ENCODE measurements around the gene CCDC102B.
"Not testable (repeated sequence)": the region's sequence is repeated elsewhere in the genome, so short reads cannot be mapped to it uniquely, and the experiment has no call there.

Gene CCDC102B

GRCh38 chr18:68783506-68783905 lies 14.4 kb upstream of the CCDC102B start:
- Histone ChIP-seq H3K36me3 (ENCODE audit: control insufficient read depth, insufficient read depth, low read length) (no peaks in the 10 kb centered on the region), H3K4me1 (ENCODE audit: control insufficient read depth, insufficient read depth, low read length) (no peaks in the 10 kb centered on the region), H3K27ac (ENCODE audit: low read depth, low read length) (no peak overlapping the region), H3K4me3 (ENCODE audit: low read depth, low read length) (no peak overlapping the region), H3K9ac (ENCODE audit: low read length) (no peak overlapping the region), H3K27me3 (ENCODE audit: control insufficient read depth, insufficient read depth, low read length) (no peaks in the 10 kb centered on the region), H3K9me3 (ENCODE audit: control insufficient read depth, insufficient read depth, low read depth, low read length) (no peaks in the 10 kb centered on the region)

DNA sequence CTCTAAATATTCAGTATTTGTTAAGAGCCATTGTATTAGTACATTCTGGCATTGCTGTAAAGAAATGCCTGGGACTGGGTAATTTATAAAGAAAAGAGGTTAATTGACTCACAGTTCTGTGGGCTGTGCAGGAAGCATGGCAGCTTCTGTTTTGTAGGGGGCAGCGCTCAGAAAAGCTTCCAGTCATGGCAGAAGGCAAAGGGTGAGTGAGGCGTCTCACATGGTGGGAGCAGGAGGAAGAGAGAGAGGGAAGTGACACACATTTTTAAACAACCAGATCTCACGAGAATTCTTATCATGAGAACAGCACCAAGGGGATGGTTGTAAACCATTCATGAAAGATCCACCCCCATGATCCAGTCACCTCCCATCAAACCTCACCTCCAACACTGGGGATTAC lies 13.8 kb upstream of the CCDC102B start:
- Histone ChIP-seq H3K9me3 (ENCODE audit: control insufficient read depth, insufficient read depth, low read depth, low read length) (no peaks in the 10 kb centered on the region), H3K36me3 (ENCODE audit: control insufficient read depth, insufficient read depth, low read length) (no peaks in the 10 kb centered on the region), H3K4me3 (ENCODE audit: low read depth, low read length) (no peak overlapping the region), H3K27me3 (ENCODE audit: control insufficient read depth, insufficient read depth, low read length) (no peaks in the 10 kb centered on the region), H3K27ac (ENCODE audit: low read depth, low read length) (no peak overlapping the region), H3K4me1 (ENCODE audit: control insufficient read depth, insufficient read depth, low read length) (no peaks in the 10 kb centered on the region), H3K9ac (ENCODE audit: low read length) (no peak overlapping the region)

- not testable (repeated sequence) for H3K9me3 ChIP-seq (ENCODE audit: control insufficient read depth, insufficient read depth, low read depth, low read length); H3K27ac ChIP-seq (ENCODE audit: low read depth, low read length); H3K4me1 ChIP-seq (ENCODE audit: control insufficient read depth, insufficient read depth, low read length); H3K36me3 ChIP-seq (ENCODE audit: control insufficient read depth, insufficient read depth, low read length); H3K27me3 ChIP-seq (ENCODE audit: control insufficient read depth, insufficient read depth, low read length)
- Histone ChIP-seq H3K9ac (ENCODE audit: low read length) (peak overlapping the region; percentile 45), H3K4me3 (ENCODE audit: low read depth, low read length) (peak overlapping the region; percentile 50)
These were observed 7.6 kb upstream of the CCDC102B start for GRCh38 chr18:68790290-68790689.

GRCh38 chr18:68791801-68792200 lies 6.1 kb upstream of the CCDC102B start:
- no peaks in the 10 kb centered on the region for H3K9me3 ChIP-seq (ENCODE audit: control insufficient read depth, insufficient read depth, low read depth, low read length)
- no peak overlapping the region for H3K27ac ChIP-seq (ENCODE audit: low read depth, low read length)

GRCh38 chr18:68793951-68794350 lies 3.9 kb upstream of the CCDC102B start:
- H3K4me1 ChIP-seq (ENCODE audit: control insufficient read depth, insufficient read depth, low read length) = peaks cover 3% of the 10 kb centered on the region
- H3K27ac ChIP-seq (ENCODE audit: low read depth, low read length) = no peak overlapping the region
- H3K27me3 ChIP-seq (ENCODE audit: control insufficient read depth, insufficient read depth, low read length) = no peaks in the 10 kb centered on the region
- H3K36me3 ChIP-seq (ENCODE audit: control insufficient read depth, insufficient read depth, low read length) = no peaks in the 10 kb centered on the region
- no peak overlapping the region for H3K4me3 ChIP-seq (ENCODE audit: low read depth, low read length)
- no peak overlapping the region for H3K9ac ChIP-seq (ENCODE audit: low read length)
- H3K9me3 ChIP-seq (ENCODE audit: control insufficient read depth, insufficient read depth, low read depth, low read length) = no peaks in the 10 kb centered on the region

More at GRCh38 chr18:68791801-68792200, 6.1 kb upstream of the CCDC102B start:
- Histone ChIP-seq H3K4me1 (ENCODE audit: control insufficient read depth, insufficient read depth, low read length) (no peaks in the 10 kb centered on the region; the same call in 1 of the 2 replicates), H3K27me3 (ENCODE audit: control insufficient read depth, insufficient read depth, low read length) (no peaks in the 10 kb centered on the region), H3K9ac (ENCODE audit: low read length) (no peak overlapping the region), H3K4me3 (ENCODE audit: low read depth, low read length) (no peak overlapping the region), H3K36me3 (ENCODE audit: control insufficient read depth, insufficient read depth, low read length) (no peaks in the 10 kb centered on the region)

GRCh38 chr18:68796936-68797690 lies 767 bp upstream of the CCDC102B start:
- Histone ChIP-seq H3K9ac (ENCODE audit: low read length) (no peak overlapping the region), H3K4me1 (ENCODE audit: control insufficient read depth, insufficient read depth, low read length) (peaks cover 11% of the 10 kb centered on the region), H3K27ac (ENCODE audit: low read depth, low read length) (no peak overlapping the region), H3K9me3 (ENCODE audit: control insufficient read depth, insufficient read depth, low read depth, low read length) (no peaks in the 10 kb centered on the region), H3K27me3 (ENCODE audit: control insufficient read depth, insufficient read depth, low read length) (no peaks in the 10 kb centered on the region), H3K36me3 (ENCODE audit: control insufficient read depth, insufficient read depth, low read length) (no peaks in the 10 kb centered on the region), H3K4me3 (ENCODE audit: low read depth, low read length) (no peak overlapping the region)

DNA sequence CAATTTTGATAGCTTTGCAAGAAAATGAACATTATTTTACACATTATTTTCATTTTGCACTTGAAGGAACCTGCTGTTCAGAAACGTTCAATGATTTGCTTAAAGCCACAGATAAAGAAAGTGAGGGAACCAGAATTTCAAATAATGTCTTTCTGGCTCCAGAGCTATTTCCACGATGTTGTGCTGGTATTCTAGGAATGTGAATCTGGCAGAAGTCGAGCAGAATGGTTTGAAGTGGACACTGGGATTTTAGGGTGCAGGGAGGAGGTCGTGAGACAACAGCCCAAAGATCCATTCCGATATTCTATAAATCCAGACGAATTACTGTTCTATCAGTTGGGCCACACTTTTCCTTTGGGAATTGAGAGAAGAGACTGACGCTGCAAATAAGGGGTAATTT lies 2.2 kb downstream of the CCDC102B start:
- Histone ChIP-seq H3K4me1 (ENCODE audit: control insufficient read depth, insufficient read depth, low read length) (peaks cover 11% of the 10 kb centered on the region), H3K9me3 (ENCODE audit: control insufficient read depth, insufficient read depth, low read depth, low read length) (no peaks in the 10 kb centered on the region), H3K27ac (ENCODE audit: low read depth, low read length) (no peak overlapping the region), H3K36me3 (ENCODE audit: control insufficient read depth, insufficient read depth, low read length) (no peaks in the 10 kb centered on the region), H3K9ac (ENCODE audit: low read length) (no peak overlapping the region), H3K4me3 (ENCODE audit: low read depth, low read length) (no peak overlapping the region), H3K27me3 (ENCODE audit: control insufficient read depth, insufficient read depth, low read length) (no peaks in the 10 kb centered on the region)

DNA sequence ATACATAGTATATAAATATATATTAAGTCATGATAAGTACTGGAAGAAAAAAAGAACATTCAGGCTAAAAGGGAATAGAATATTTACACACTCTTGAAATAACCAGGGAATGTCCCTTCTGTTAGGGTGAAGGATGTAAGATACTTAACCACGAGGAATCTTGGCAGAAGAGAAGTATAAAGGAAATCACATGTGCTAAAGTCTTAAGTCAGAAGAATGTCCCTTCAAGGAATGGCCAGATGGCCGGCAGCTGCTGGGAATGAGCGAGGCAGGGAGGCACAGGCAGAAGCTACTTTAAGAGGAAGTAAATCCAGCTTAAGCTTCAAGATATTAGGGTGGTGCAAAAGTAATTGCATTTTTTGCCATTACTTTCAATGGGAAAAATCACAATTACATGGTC lies 5.5 kb downstream of the CCDC102B start:
- Histone ChIP-seq H3K4me1 (ENCODE audit: control insufficient read depth, insufficient read depth, low read length) (0 out of 2 replicates have a peak, but pooled peaks cover 8% of the 10 kb centered on the region), H3K9me3 (ENCODE audit: control insufficient read depth, insufficient read depth, low read depth, low read length) (no peaks in the 10 kb centered on the region), H3K4me3 (ENCODE audit: low read depth, low read length) (no peak overlapping the region), H3K27ac (ENCODE audit: low read depth, low read length) (no peak overlapping the region), H3K9ac (ENCODE audit: low read length) (no peak overlapping the region), H3K36me3 (ENCODE audit: control insufficient read depth, insufficient read depth, low read length) (no peaks in the 10 kb centered on the region), H3K27me3 (ENCODE audit: control insufficient read depth, insufficient read depth, low read length) (no peaks in the 10 kb centered on the region)

DNA sequence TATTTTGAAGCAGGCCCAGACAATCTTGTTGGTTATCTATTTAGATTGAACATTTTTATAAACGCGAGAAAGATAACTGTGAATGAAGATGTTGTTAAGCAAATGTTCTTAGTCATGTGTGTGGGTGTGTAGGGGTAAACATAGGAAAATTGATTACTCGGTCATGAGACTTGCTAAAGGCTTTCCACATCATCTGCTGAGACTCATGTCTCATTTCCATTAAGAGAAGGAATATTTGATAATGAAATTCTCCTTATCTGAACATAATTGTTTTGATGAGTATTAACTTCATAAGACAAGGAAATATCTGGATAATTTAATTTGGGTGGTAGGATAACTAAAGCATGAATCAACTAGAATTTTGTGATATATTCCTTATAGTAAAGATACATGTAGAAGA lies 19.7 kb downstream of the CCDC102B start:
- Histone ChIP-seq H3K27me3 (ENCODE audit: control insufficient read depth, insufficient read depth, low read length) (no peaks in the 10 kb centered on the region), H3K9me3 (ENCODE audit: control insufficient read depth, insufficient read depth, low read depth, low read length) (no peaks in the 10 kb centered on the region)

DNA sequence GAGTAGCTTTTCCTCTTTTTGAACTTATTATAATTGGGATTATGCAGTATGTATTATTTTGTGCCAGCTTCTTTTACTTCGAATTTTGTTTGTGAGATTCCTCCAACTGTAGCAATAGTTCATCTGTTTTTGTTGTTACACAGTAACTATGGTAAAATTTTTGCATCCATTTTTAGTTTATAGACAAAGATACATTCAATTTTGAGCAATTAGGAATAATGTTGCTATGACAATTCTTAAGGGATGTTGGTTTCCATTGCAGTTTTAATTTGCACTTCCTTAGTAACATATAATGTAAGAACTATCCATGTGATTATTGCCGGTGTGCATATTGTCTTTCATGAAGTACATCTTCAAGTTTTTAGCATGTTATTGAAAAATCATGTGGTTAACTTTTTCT lies 20.7 kb downstream of the CCDC102B start:
- Histone ChIP-seq H3K9me3 (ENCODE audit: control insufficient read depth, insufficient read depth, low read depth, low read length) (no peaks in the 10 kb centered on the region), H3K36me3 (ENCODE audit: control insufficient read depth, insufficient read depth, low read length) (no peaks in the 10 kb centered on the region), H3K4me1 (ENCODE audit: control insufficient read depth, insufficient read depth, low read length) (no peaks in the 10 kb centered on the region), H3K9ac (ENCODE audit: low read length) (no peak overlapping the region), H3K4me3 (ENCODE audit: low read depth, low read length) (no peak overlapping the region), H3K27ac (ENCODE audit: low read depth, low read length) (no peak overlapping the region), H3K27me3 (ENCODE audit: control insufficient read depth, insufficient read depth, low read length) (no peaks in the 10 kb centered on the region)

More for the DNA sequence above, 19.7 kb downstream of the CCDC102B start:
- no peak overlapping the region for H3K27ac ChIP-seq (ENCODE audit: low read depth, low read length)
- no peaks in the 10 kb centered on the region for H3K36me3 ChIP-seq (ENCODE audit: control insufficient read depth, insufficient read depth, low read length)
- no peak overlapping the region for H3K9ac ChIP-seq (ENCODE audit: low read length)
- H3K4me1 ChIP-seq (ENCODE audit: control insufficient read depth, insufficient read depth, low read length) = no peaks in the 10 kb centered on the region
- no peak overlapping the region for H3K4me3 ChIP-seq (ENCODE audit: low read depth, low read length)

DNA sequence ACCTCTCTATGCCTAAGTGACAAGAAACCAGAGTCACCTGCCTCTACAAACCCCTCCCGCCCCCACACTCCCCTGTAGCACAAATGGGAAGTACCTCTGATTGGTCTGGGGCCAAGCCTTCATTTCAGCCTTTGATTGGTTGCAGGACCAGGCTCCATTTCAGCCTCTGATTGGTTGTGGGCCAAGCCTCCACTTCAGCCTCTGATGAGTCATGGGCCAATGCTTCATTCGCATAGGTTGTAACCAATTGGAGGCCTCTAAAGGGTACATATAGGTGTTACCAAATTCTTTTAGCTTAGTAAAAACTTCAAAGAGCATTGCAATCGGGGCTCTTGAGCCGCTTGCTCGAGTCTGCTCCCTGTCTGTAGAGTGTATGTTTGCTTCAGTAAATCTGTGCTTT lies 25.0 kb downstream of the CCDC102B start:
- Histone ChIP-seq H3K9ac (ENCODE audit: low read length) (no peak overlapping the region), H3K4me3 (ENCODE audit: low read depth, low read length) (no peak overlapping the region), H3K27me3 (ENCODE audit: control insufficient read depth, insufficient read depth, low read length) (no peaks in the 10 kb centered on the region), H3K9me3 (ENCODE audit: control insufficient read depth, insufficient read depth, low read depth, low read length) (no peaks in the 10 kb centered on the region), H3K4me1 (ENCODE audit: control insufficient read depth, insufficient read depth, low read length) (no peaks in the 10 kb centered on the region), H3K27ac (ENCODE audit: low read depth, low read length) (no peak overlapping the region), H3K36me3 (ENCODE audit: control insufficient read depth, insufficient read depth, low read length) (no peaks in the 10 kb centered on the region)

All from HUES6 (cell line).